ENCODE results near the gene ARID5B.

GRCh38 chr10:62099299-62099698 lies 197.8 kb downstream of the ARID5B start:
- no peak for TF ChIP-seq CTCF (IDR thresholded peaks at IDR 0.05; ENCODE audit: low read depth, low read length)
- TF ChIP-seq, protein P1, sequence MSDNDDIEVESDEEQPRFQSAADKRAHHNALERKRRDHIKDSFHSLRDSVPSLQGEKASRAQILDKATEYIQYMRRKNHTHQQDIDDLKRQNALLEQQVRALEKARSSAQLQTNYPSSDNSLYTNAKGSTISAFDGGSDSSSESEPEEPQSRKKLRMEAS (IDR thresholded peaks at IDR 0.05; ENCODE audit: low read depth, low read length): no peak
- TF ChIP-seq POLR2A (IDR thresholded peaks at IDR 0.05; ENCODE audit: extremely low read depth, insufficient read length): no peak
- TF ChIP-seq MYC (IDR thresholded peaks at IDR 0.05; ENCODE audit: low read depth, low read length): no peak
